ENCODE results near the gene GRB10. TPM values are rescaled to one million over a fixed set of nuclear protein-coding genes. Genes with fewer than 3 reads are reported as not detected.

GRB10 gene
- total RNA-seq, 1 donor from 2014 or later: 67.7 TPM

GRCh38 chr7:50754684-50755083 is 28.0 kb downstream of the GRB10 start:
- H3K27me3 ChIP-seq (ENCODE audit: control insufficient read depth, insufficient read depth, low read length): no peaks in the 10 kb centered on the region
- TF ChIP-seq, protein P1, sequence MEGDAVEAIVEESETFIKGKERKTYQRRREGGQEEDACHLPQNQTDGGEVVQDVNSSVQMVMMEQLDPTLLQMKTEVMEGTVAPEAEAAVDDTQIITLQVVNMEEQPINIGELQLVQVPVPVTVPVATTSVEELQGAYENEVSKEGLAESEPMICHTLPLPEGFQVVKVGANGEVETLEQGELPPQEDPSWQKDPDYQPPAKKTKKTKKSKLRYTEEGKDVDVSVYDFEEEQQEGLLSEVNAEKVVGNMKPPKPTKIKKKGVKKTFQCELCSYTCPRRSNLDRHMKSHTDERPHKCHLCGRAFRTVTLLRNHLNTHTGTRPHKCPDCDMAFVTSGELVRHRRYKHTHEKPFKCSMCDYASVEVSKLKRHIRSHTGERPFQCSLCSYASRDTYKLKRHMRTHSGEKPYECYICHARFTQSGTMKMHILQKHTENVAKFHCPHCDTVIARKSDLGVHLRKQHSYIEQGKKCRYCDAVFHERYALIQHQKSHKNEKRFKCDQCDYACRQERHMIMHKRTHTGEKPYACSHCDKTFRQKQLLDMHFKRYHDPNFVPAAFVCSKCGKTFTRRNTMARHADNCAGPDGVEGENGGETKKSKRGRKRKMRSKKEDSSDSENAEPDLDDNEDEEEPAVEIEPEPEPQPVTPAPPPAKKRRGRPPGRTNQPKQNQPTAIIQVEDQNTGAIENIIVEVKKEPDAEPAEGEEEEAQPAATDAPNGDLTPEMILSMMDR (IDR thresholded peaks at IDR 0.05; ENCODE audit: insufficient read depth, low read length, severe bottlenecking): no peak
- H3K4me3 ChIP-seq (ENCODE audit: low read depth, low read length): no peak overlapping the region
- peaks cover 5% of the 10 kb centered on the region for H3K36me3 ChIP-seq (ENCODE audit: control insufficient read depth, insufficient read depth, low read length)
- FAIRE-seq (no peak), DNase-seq (ENCODE audit: low read depth) (no peak)

- no peak for FAIRE-seq
Measured at GRCh38 chr7:50754241-50754640, 28.5 kb downstream of the GRB10 start.

GRCh38 chr7:50752422-50752821 is 30.3 kb downstream of the GRB10 start:
- DNase-seq (ENCODE audit: low read depth) (no peak), FAIRE-seq (no peak)
- no peaks in the 10 kb centered on the region for H3K27me3 ChIP-seq (ENCODE audit: control insufficient read depth, insufficient read depth, low read length)
- no peak overlapping the region for H3K4me3 ChIP-seq (ENCODE audit: low read depth, low read length)
- H3K36me3 ChIP-seq (ENCODE audit: control insufficient read depth, insufficient read depth, low read length): peaks cover 6% of the 10 kb centered on the region
- TF ChIP-seq, protein P1 (IDR thresholded peaks at IDR 0.05; ENCODE audit: insufficient read depth, low read length, severe bottlenecking): no peak

More at GRCh38 chr7:50754241-50754640, 28.5 kb downstream of the GRB10 start:
- peaks cover 5% of the 10 kb centered on the region for H3K36me3 ChIP-seq (ENCODE audit: control insufficient read depth, insufficient read depth, low read length)
- H3K4me3 ChIP-seq (ENCODE audit: low read depth, low read length): no peak overlapping the region
- no peaks in the 10 kb centered on the region for H3K27me3 ChIP-seq (ENCODE audit: control insufficient read depth, insufficient read depth, low read length)
- no peak for DNase-seq (ENCODE audit: low read depth)
- TF ChIP-seq, protein P1 (IDR thresholded peaks at IDR 0.05; ENCODE audit: insufficient read depth, low read length, severe bottlenecking): no peak

- Histone ChIP-seq H3K4me3 (ENCODE audit: low read depth, low read length) (no peak overlapping the region), H3K27me3 (ENCODE audit: control insufficient read depth, insufficient read depth, low read length) (no peaks in the 10 kb centered on the region), H3K36me3 (ENCODE audit: control insufficient read depth, insufficient read depth, low read length) (peaks cover 6% of the 10 kb centered on the region)
- TF ChIP-seq, protein P1 (IDR thresholded peaks at IDR 0.05; ENCODE audit: insufficient read depth, low read length, severe bottlenecking): no peak
- FAIRE-seq (no peak), DNase-seq (ENCODE audit: low read depth) (no peak)
Measured at GRCh38 chr7:50751146-50751545, 31.6 kb downstream of the GRB10 start.

DNA sequence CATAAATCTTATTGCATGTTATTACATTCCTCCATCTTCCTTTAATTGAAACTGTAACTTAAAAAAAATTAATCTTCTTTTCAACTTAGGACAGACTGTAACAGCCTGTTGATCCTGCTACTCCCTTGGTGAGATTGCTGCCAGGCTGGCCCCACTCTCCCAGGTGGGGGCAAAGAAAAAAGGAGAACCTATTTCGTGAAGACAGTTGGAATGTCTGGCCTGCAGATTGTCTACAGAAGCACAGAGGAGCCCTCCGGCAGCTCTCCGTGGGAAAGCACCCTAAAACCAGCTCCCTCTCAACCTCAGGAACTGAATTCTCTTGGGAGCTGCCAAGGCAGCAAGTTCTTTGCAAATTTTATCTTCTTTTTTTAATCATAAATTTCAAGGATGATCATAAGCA is 32.8 kb downstream of the GRB10 start:
- peaks cover 4% of the 10 kb centered on the region for H3K36me3 ChIP-seq (ENCODE audit: control insufficient read depth, insufficient read depth, low read length)
- FAIRE-seq (no peak), DNase-seq (ENCODE audit: low read depth) (no peak)
- H3K4me3 ChIP-seq (ENCODE audit: low read depth, low read length): no peak overlapping the region
- no peaks in the 10 kb centered on the region for H3K27me3 ChIP-seq (ENCODE audit: control insufficient read depth, insufficient read depth, low read length)
- TF ChIP-seq, protein P1 (IDR thresholded peaks at IDR 0.05; ENCODE audit: insufficient read depth, low read length, severe bottlenecking): no peak

DNA sequence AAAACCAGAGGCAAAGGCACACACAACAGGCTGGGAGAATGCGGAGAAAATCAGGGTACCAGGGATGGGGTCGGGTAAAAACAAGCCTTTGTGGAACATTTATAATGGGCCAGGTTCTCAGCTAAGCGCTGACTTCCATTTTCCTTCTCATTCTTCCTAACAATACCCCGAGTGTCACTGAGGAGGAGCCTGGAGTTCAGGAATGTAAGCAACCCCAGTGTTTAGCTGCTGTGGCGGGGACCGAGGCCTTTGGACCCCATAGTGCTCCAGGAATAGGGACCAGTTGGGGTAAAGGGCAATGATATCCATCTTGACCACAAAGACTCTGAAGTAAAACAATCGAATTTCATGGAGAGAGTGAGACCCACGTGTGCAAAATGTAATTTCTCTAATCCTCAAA is 34.2 kb downstream of the GRB10 start:
- Histone ChIP-seq H3K36me3 (ENCODE audit: control insufficient read depth, insufficient read depth, low read length) (peaks cover 1% of the 10 kb centered on the region), H3K4me3 (ENCODE audit: low read depth, low read length) (no peak overlapping the region), H3K27me3 (ENCODE audit: control insufficient read depth, insufficient read depth, low read length) (no peaks in the 10 kb centered on the region)
- TF ChIP-seq, protein P1 (IDR thresholded peaks at IDR 0.05; ENCODE audit: insufficient read depth, low read length, severe bottlenecking): no peak
- DNase-seq (ENCODE audit: low read depth) (no peak), FAIRE-seq (no peak)

Measured in bronchial epithelial cell (primary cell).